GM12865 (cell line): ENCODE results near the gene SERAC1.

Experiments
- DNase-seq: peaks from one replicate; pipeline ENCODE4 v3.0.0; 2010; ENCODE audit warnings: low read depth
- H3K4me3 ChIP-seq: 2 replicates; pipeline ENCODE4 v1.5.1; 2011; ENCODE audit warnings: mild to moderate bottlenecking, low read depth, low read length, control low read depth
- CTCF ChIP-seq: IDR thresholded peaks from 2 replicates; pipeline ENCODE4 v1.5.1; 2011; ENCODE audit warnings: low read length, control low read depth, low read depth, inconsistent platforms; ENCODE audit not compliant: insufficient read depth; ENCODE audit errors: missing control alignments

The SERAC1 gene

GRCh38 chr6:158109748-158110147 lies 58.3 kb downstream of the SERAC1 start:
- DNase-seq, result no peak
- TF ChIP-seq CTCF, result no peak
- no peak overlapping the region for H3K4me3 ChIP-seq

DNA sequence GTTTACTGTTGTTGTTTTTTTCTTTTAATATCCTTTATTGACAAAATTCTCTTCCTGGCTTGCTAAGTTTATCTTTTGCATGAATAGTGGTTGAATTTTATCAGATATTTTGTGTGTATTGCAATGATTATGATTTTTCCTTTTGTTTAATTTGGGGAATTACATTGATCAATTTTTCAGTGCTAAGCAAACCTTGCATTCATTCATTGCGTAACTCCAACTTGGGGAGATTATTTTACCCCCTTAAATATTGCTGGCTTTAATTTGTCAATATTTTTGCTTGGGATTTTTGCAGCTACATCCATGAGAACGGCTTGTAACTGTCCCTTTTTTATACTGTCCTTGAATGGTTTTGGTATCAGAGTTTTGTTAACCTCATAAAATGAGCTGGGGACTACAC lies 63.4 kb downstream of the SERAC1 start:
- no peak for DNase-seq
- no peak for TF ChIP-seq CTCF
- no peak overlapping the region for H3K4me3 ChIP-seq

GRCh38 chr6:158103228-158103627 lies 64.8 kb downstream of the SERAC1 start:
- no peak for TF ChIP-seq CTCF
- DNase-seq, result no peak
- H3K4me3 ChIP-seq, result no peak overlapping the region

GRCh38 chr6:158095671-158096070 lies 72.4 kb downstream of the SERAC1 start:
- no peak for DNase-seq
- H3K4me3 ChIP-seq, result no peak overlapping the region
- no peak for TF ChIP-seq CTCF

- H3K4me3 ChIP-seq, result no peak overlapping the region
- TF ChIP-seq CTCF, result no peak
- no peak for DNase-seq
These were observed 73.0 kb downstream of the SERAC1 start for GRCh38 chr6:158095031-158095430.

DNA sequence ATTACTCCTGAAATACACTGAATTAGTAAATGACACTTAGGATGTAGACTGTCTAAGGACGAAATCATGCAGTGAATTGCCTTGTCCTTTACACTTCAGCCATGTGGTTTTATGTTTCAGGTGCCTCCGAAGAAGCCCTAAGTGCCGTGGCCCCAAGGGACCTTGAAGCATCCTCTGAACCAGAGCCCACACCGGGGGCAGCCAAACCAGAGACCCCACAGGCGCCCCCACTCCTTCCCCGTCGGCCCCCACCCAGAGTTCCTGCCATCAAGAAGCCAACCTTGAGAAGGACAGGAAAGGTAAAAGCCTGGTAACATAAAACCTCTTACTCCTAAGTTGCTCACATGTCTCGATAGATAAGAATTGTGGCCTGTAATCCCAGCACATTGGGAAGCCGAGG lies 75.3 kb downstream of the SERAC1 start:
- H3K4me3 ChIP-seq, result no peak overlapping the region
- no peak for DNase-seq
- TF ChIP-seq CTCF, result no peak

- H3K4me3 ChIP-seq, result no peak overlapping the region
- DNase-seq, result no peak
- TF ChIP-seq CTCF, result no peak
These were observed 80.7 kb downstream of the SERAC1 start for GRCh38 chr6:158087224-158087867.
